Smooth muscle cell (in vitro differentiated cells): ENCODE results near the gene AUTS2. TPM values are rescaled to one million over a fixed set of nuclear protein-coding genes. Genes with fewer than 3 reads are reported as not detected.

Source experiments
- DNase-seq: peaks from one replicate; lab custom pipeline; 2025; ENCODE audit not compliant: unreplicated experiment; lab: John Stamatoyannopoulos, UW
- H2AFZ ChIP-seq: fragments of 200-600 bp; sonication (generic); 2 replicates; pipeline ENCODE4 v1.6.0; 2016; ENCODE audit warnings: antibody characterized with exemption, low read depth, mild to moderate bottlenecking
- H3F3A ChIP-seq: fragments of 200-600 bp; sonication (generic); 2 replicates; pipeline ENCODE4 v1.6.0; 2017; ENCODE audit warnings: antibody characterized with exemption, low read depth
- H3K27ac ChIP-seq: fragments of 200-600 bp; sonication (generic); 2 replicates; pipeline ENCODE4 v1.5.1; 2016; ENCODE audit warnings: low read depth, mild to moderate bottlenecking
- H3K27me3 ChIP-seq: fragments of 200-600 bp; sonication (generic); 2 replicates; pipeline ENCODE4 v1.6.1; 2016; ENCODE audit warnings: low read depth, mild to moderate bottlenecking
- H3K36me3 ChIP-seq: fragments of 200-600 bp; sonication (generic); 2 replicates; pipeline ENCODE4 v1.5.1; 2016; ENCODE audit warnings: low read depth
- H3K4me1 ChIP-seq: fragments of 200-600 bp; sonication (generic); 2 replicates; pipeline ENCODE4 v1.5.1; 2016; ENCODE audit warnings: low read depth
- H3K4me2 ChIP-seq: fragments of 200-600 bp; sonication (generic); 2 replicates; pipeline ENCODE4 v1.6.0; 2016; ENCODE audit warnings: mild to moderate bottlenecking
- H3K4me3 ChIP-seq: fragments of 200-600 bp; sonication (generic); 2 replicates; pipeline ENCODE4 v1.5.1; 2016; ENCODE audit warnings: mild to moderate bottlenecking
- H3K79me2 ChIP-seq: fragments of 200-600 bp; sonication (generic); 2 replicates; pipeline ENCODE4 v1.6.0; 2016; ENCODE audit warnings: low read depth, mild to moderate bottlenecking
- H3K9ac ChIP-seq: fragments of 200-600 bp; sonication (generic); 2 replicates; pipeline ENCODE4 v1.6.0; 2016; ENCODE audit warnings: low read depth
- H3K9me3 ChIP-seq: fragments of 200-600 bp; sonication (generic); replicated peaks from 2 replicates; pipeline ENCODE4 v1.5.1; 2016; ENCODE audit warnings: low read depth
- H4K20me1 ChIP-seq: fragments of 200-600 bp; sonication (generic); 2 replicates; pipeline ENCODE4 v1.6.0; 2016; ENCODE audit warnings: low read depth
- WGBS: methylation state at CpG from one replicate; pipeline ENCODE4 v1.1.7; 2016; ENCODE audit warnings: low lambda C conversion rate; 5-methylcytosine and 5-hydroxymethylcytosine counted together
- polyA plus RNA-seq: library from polyadenylated mRNA; unstranded; fragments of >200 nt; fragmentation: Nextera tagmentation; extraction: Ambion mirVana; gene quantifications from 2 replicates; pipeline ENCODE4 v1.2.1, GENCODE V29; 2016
- total RNA-seq: library from RNA; depleted of rRNA; stranded (reverse); fragments of >200 nt; gene quantifications from 2 replicates; pipeline ENCODE4 v1.2.3, GENCODE V29; 2014
- TF ChIP-seq, protein P1 (sequence below): fragments of 200-600 bp; sonication (generic); IDR thresholded peaks from 2 replicates; pipeline ENCODE4 v1.5.1; 2017; ENCODE audit warnings: borderline replicate concordance, mild to moderate bottlenecking, antibody characterized with exemption; ENCODE audit not compliant: insufficient read depth, poor library complexity, severe bottlenecking

The AUTS2 gene
- total and polyA plus RNA-seq, 2 experiments from 2014 or later: 6.5 to 8.6 TPM

DNA sequence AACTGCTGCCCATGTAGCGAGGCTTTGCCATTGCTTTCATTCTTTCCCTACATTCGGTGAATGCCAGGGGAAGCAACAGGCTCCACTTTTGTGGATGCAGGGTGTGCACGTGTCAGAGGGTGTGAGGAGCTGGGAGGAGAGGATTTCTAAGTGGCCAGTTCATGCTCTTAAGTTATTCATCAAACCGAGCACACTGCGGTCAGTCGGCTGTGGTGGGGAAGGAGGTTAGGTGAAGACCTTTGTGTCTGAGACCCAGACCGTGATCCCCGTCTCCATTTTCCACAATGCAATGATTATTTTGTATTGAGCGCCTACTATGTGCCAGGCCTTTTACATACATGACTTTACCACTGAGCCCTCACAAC lies 1095.0 kb downstream of the AUTS2 start:
- H3K27me3 ChIP-seq: peaks cover 11% of the 10 kb centered on the region
- no peak overlapping the region for H3K9ac ChIP-seq
- TF ChIP-seq, protein P1, sequence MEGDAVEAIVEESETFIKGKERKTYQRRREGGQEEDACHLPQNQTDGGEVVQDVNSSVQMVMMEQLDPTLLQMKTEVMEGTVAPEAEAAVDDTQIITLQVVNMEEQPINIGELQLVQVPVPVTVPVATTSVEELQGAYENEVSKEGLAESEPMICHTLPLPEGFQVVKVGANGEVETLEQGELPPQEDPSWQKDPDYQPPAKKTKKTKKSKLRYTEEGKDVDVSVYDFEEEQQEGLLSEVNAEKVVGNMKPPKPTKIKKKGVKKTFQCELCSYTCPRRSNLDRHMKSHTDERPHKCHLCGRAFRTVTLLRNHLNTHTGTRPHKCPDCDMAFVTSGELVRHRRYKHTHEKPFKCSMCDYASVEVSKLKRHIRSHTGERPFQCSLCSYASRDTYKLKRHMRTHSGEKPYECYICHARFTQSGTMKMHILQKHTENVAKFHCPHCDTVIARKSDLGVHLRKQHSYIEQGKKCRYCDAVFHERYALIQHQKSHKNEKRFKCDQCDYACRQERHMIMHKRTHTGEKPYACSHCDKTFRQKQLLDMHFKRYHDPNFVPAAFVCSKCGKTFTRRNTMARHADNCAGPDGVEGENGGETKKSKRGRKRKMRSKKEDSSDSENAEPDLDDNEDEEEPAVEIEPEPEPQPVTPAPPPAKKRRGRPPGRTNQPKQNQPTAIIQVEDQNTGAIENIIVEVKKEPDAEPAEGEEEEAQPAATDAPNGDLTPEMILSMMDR: no peak
- H3K4me1 ChIP-seq: peaks cover 16% of the 10 kb centered on the region
- no peaks in the 10 kb centered on the region for H3K9me3 ChIP-seq
- H2AFZ ChIP-seq: no peak overlapping the region
- peaks cover 23% of the 10 kb centered on the region for H4K20me1 ChIP-seq
- no peaks in the 10 kb centered on the region for H3F3A ChIP-seq
- no peak overlapping the region for H3K27ac ChIP-seq
- no peaks in the 10 kb centered on the region for H3K36me3 ChIP-seq
- H3K4me2 ChIP-seq: peak overlapping the region; percentile 95
- H3K79me2 ChIP-seq: peaks cover 6% of the 10 kb centered on the region
- no peak for DNase-seq
- H3K4me3 ChIP-seq: peak overlapping the region; percentile 98
- 42% methylated on average over 9 of the region's 9 CpGs for WGBS

DNA sequence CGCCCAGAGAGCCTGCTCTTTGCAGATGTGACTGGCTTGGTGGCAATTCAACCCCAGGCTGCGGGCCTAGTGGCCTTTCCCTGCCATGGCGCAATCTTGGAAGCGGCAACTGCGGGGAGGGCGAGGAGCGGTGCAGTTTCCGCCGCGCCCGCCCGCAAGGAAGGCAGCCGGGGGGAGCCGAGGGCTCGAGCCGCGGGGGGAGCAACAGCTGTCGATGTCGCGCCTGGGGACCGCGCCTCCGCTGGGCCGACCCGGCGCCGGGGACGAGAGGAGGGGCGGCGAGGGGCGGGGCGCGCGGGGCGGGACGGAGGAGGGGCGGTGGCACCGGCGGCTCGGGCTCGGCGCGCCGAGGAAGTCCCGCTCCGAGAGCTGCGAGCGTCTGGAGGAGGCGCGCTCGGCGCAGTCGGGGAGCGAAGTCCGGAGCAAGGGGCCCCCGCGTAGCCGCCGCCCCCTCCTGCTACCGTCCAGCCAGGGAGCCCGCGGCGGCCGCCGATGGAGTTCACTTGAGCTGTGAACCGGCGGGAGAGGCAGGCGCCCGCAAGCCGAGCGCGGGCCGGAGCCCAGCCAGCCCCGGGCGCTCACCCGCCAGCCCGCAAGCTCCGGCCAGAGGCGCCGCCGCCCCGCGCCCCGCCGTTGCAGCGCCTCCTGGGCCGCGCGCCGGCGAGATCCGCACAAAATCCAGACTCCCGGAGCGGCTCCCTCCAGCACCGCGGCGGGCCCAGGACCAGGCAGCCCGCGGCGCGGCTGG lies 1095.6 kb downstream of the AUTS2 start:
- peak; percentile 58 for DNase-seq

DNA sequence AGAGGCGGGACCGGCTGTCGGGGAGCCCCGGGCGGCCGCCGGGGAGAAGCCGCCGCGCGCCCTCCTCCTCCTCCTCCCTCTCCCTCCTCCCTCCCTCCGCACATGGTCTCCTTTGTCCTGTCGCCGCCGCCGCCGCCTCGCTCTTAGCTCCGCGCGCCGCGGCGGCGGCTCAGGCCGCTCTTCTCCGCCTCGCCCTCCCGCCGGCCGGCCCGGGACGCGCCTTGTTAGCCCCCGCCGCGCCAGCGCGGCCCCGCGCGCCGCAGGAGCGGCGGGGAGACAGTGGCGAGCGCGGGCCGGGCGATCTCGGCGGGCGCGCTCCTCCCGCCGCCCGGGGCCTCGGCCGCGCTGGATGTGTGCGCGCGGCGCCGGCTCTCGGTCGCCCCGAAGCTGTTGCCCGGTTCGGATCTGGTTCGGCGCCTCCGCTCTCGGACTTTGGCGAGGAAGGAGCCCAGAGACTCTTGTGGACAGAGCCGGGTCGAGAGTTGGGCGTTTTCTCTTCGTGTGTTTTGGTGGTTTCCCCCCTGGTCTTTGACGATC lies 1096.2 kb downstream of the AUTS2 start:
- Histone ChIP-seq H4K20me1 (peaks cover 35% of the 10 kb centered on the region), H3K27me3 (peaks cover 11% of the 10 kb centered on the region), H3K4me2 (peak overlapping the region; percentile 95), H3K36me3 (no peaks in the 10 kb centered on the region), H3F3A (no peaks in the 10 kb centered on the region), H2AFZ (peak overlapping the region; percentile 81), H3K9me3 (no peaks in the 10 kb centered on the region), H3K4me1 (peaks cover 26% of the 10 kb centered on the region), H3K27ac (no peak overlapping the region), H3K79me2 (peaks cover 6% of the 10 kb centered on the region), H3K4me3 (peak overlapping the region; percentile 98), H3K9ac (peak overlapping the region; percentile 84)
- no peak for DNase-seq
- TF ChIP-seq, protein P1: no peak
- under 1% methylated on average over 36 of the region's 80 CpGs for WGBS

More for the DNA sequence above, 1095.6 kb downstream of the AUTS2 start:
- H3K4me1 ChIP-seq: peaks cover 21% of the 10 kb centered on the region
- H3F3A ChIP-seq: no peaks in the 10 kb centered on the region
- no peaks in the 10 kb centered on the region for H3K9me3 ChIP-seq
- H3K36me3 ChIP-seq: no peaks in the 10 kb centered on the region
- H3K9ac ChIP-seq: no peak overlapping the region
- peaks cover 11% of the 10 kb centered on the region for H3K27me3 ChIP-seq
- no peak overlapping the region for H2AFZ ChIP-seq
- peak overlapping the region; percentile 95 for H3K4me2 ChIP-seq
- peak overlapping the region; percentile 98 for H3K4me3 ChIP-seq
- peaks cover 28% of the 10 kb centered on the region for H4K20me1 ChIP-seq
- 3% methylated on average over 37 of the region's 101 CpGs for WGBS
- TF ChIP-seq, protein P1: no peak
- H3K79me2 ChIP-seq: peaks cover 6% of the 10 kb centered on the region
- H3K27ac ChIP-seq: no peak overlapping the region
